Breast epithelium (tissue), 3 donors: ENCODE data around the gene MS4A4A.

Experiments used
- CTCF ChIP-seq, 3 donors: fragments of 450-650 bp; IDR thresholded peaks; one replicate each; pipeline ENCODE4 v1.5.1; 2016 to 2017; ENCODE audit warnings: antibody characterized with exemption in 3 of 3, mild to moderate bottlenecking in 3 of 3, moderate library complexity in 3 of 3
- POLR2A ChIP-seq: fragments of 450-650 bp; IDR thresholded peaks from one replicate; pipeline ENCODE4 v1.6.1; 2016; ENCODE audit warnings: antibody characterized with exemption, mild to moderate bottlenecking, moderate library complexity
- POLR2AphosphoS5 ChIP-seq, 3 donors: sonication (generic); formaldehyde crosslinking; IDR thresholded peaks; one replicate each; pipeline ENCODE4 v1.6.1; 2017; ENCODE audit warnings: antibody characterized with exemption in 3 of 3

- TF ChIP-seq CTCF (IDR thresholded peaks at IDR 0.05) = no peak
- TF ChIP-seq POLR2AphosphoS5 (IDR thresholded peaks at IDR 0.05) = no peak
- no peak for TF ChIP-seq POLR2A
Measured at GRCh38 chr11:60281485-60281884, 1.0 kb downstream of the MS4A4A start.
